GM20000 (cell line): Measurements from ENCODE around the gene ABCB11.
"Not testable (repeated sequence)": the region's sequence is repeated elsewhere in the genome, so short reads cannot be mapped to it uniquely, and the experiment has no call there.

Source experiments
- DNase-seq: peaks from one replicate; pipeline ENCODE4 v3.0.0; 2012; ENCODE audit warnings: low spot score
- CTCF ChIP-seq: IDR thresholded peaks from 2 replicates; pipeline ENCODE4 v1.5.1; 2012; ENCODE audit warnings: mild to moderate bottlenecking, control low read depth; ENCODE audit errors: extremely low read depth, missing control alignments

Gene ABCB11

GRCh38 chr2:169012812-169013627 lies 18.1 kb downstream of the ABCB11 start:
- DNase-seq = no peak
- TF ChIP-seq CTCF = no peak

DNA sequence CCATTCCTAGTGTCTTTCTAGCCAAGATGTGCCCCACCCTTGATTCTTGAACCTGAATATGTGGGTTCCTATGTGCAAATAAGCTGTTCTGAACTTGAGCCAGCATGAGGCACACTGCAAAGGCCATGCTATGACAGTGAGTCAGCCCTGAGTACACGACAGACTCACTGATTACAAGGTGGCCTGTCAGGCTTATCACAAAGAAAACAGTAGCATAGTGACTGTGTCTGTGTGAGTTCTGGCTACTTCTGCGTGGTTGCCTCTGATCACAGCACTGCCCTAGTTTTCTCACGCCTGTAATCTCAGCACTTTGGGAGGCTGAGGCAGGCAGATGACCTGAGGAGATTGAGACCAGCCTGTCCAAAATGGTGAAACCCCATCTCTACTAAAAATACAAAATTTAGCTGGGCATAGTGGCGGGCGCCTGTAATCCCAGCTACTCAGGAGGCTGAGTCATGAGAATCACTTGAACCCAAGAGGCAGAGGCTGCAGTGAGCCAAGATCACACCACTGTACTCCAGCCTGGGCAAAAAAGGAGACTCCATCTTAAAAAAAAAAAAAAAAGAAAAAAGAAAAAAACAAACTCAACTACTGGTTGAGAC lies 18.8 kb downstream of the ABCB11 start:
- DNase-seq = not testable (repeated sequence)

- TF ChIP-seq CTCF = no peak
- DNase-seq = no peak
These were observed 19.4 kb downstream of the ABCB11 start for GRCh38 chr2:169011698-169012097.

GRCh38 chr2:169010633-169011460 lies 20.3 kb downstream of the ABCB11 start:
- TF ChIP-seq CTCF = no peak
- DNase-seq = no peak

GRCh38 chr2:169009865-169010579 lies 21.1 kb downstream of the ABCB11 start:
- no peak for TF ChIP-seq CTCF
- no peak for DNase-seq

DNA sequence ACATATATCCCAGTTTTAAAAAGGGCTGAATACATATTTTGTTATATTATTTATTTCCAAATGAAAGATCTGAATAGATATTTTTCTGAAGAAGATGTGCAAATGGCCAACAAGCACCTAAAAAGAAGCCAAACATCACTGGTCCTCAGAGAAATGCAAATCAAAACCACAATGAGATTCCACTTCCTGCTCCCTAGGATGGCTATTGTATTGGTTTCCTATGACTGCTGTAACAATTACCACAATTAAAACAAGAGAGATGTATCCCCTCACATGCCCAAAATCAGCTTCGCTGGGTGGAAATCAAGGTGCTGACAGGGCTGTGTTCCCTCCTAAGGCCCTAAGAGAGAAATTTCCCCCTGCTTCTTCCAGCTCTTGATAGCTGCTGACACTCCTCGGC lies 23.2 kb downstream of the ABCB11 start:
- TF ChIP-seq CTCF = no peak
- DNase-seq = no peak

DNA sequence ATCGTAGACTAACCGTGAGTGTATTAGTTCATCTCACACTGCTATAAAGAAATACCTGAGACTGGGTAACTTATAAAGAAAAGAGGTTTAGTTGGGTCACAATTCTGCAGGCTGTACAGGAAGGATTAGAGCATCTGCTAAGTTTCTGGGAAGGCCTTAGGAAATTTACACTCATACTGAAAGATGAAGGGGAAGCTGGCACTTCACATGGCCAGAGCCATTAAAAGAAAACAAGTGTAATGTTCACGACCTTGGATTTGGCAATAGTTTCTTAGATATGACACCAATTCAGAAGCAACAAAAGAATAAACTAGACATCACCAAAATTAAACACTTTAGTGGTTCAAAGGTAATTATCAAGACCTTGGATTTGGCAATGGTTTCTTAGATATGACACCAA lies 23.8 kb downstream of the ABCB11 start:
- no peak for TF ChIP-seq CTCF

More for the DNA sequence above, 23.8 kb downstream of the ABCB11 start:
- no peak for DNase-seq
